MG63 (cell line): ENCODE results near the gene HNRNPAB. TPM values are rescaled to one million over a fixed set of nuclear protein-coding genes. Genes with fewer than 3 reads are reported as not detected.

ENCODE experiments used
- DNase-seq: peaks from one replicate; pipeline ENCODE4 v3.0.0-alpha.2; 2020
- H3K27me3 ChIP-seq: fragments of 250-450 bp; sonication (Bioruptor Pico); 2 replicates; pipeline ENCODE4 v1.5.1; 2020; ENCODE audit warnings: mild to moderate bottlenecking, moderate library complexity
- H3K36me3 ChIP-seq: fragments of 250-450 bp; sonication (Bioruptor Pico); 2 replicates; pipeline ENCODE4 v1.5.1; 2020; ENCODE audit warnings: mild to moderate bottlenecking, moderate library complexity
- H3K4me3 ChIP-seq: fragments of 250-450 bp; sonication (Bioruptor Pico); 2 replicates; pipeline ENCODE4 v1.5.1; 2020; ENCODE audit warnings: mild to moderate bottlenecking, moderate library complexity
- H3K9me3 ChIP-seq: fragments of 250-450 bp; sonication (Bioruptor Pico); 2 replicates; pipeline ENCODE4 v1.5.1; 2020; ENCODE audit warnings: mild to moderate bottlenecking, moderate library complexity
- total RNA-seq: library from RNA; depleted of rRNA; stranded (reverse); fragments of >200 nt; shearing (Covaris generic); gene quantifications from 2 replicates; pipeline ENCODE4 v1.2.3, GENCODE V29; 2014; ENCODE audit warnings: low replicate concordance; rRNA removed

Gene HNRNPAB
- total RNA-seq, result 250 and 316 TPM in 2 replicates

GRCh38 chr5:178204182-178204934 lies at the start of gene HNRNPAB:
HNRNPAB (plus strand) TSS chr5:178204533; CDS start chr5:178204838, 305 bp downstream.
- Histone ChIP-seq H3K4me3 (peak within 1 kb of the TSS; percentile 90), H3K27me3 (no peaks in the 10 kb centered on the region), H3K36me3 (peaks cover 41% of the 10 kb centered on the region), H3K9me3 (no peaks in the 10 kb centered on the region)
- peak; percentile 97 for DNase-seq

DNA sequence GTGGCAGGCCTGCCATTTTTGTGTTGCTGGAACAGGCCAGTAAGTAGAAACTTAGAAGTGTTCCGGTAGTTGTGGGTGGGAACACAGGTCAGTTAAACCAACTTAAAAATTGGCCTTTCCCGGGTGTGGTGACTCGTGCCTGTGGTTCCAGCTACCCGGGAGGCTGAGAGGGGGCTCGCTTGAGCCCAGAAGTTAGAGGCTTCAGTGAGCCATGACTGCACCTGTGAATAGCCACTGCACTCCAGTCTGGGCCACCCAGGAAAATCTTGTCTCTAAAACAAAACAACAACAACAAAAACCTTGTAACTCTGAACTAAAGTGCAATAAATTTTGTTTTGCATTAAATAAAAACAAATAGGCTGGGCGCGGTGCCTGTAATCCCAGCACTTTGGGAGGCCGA lies 49.3 kb upstream of the HNRNPAB start:
- DNase-seq, result peak; percentile 60
- peaks cover 32% of the 10 kb centered on the region for H3K36me3 ChIP-seq
- H3K27me3 ChIP-seq, result no peaks in the 10 kb centered on the region
- H3K4me3 ChIP-seq, result no peak overlapping the region
- no peaks in the 10 kb centered on the region for H3K9me3 ChIP-seq

DNA sequence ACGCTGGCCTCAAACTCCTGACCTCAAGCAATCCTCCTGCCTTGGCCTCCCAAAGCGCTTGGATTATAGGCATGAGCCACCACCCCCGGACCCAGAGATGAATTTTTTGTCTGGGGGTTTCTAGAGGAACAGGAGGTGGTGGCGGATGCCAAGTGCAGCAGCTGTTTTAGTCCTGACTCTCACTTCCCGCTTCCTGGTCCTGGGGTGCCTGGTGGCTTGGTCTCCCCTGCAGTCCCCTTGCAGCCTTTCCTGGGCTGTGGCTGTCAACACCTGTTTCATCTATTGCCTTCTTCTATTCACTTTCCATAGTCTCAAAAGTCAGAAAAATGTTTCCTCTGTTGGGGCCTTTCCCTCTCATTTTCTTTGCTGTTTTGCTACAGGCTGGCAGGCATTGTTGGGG lies 44.2 kb upstream of the HNRNPAB start:
- Histone ChIP-seq H3K9me3 (no peaks in the 10 kb centered on the region), H3K4me3 (no peak overlapping the region), H3K36me3 (no peaks in the 10 kb centered on the region), H3K27me3 (peaks cover 8% of the 10 kb centered on the region)
- no peak for DNase-seq

DNA sequence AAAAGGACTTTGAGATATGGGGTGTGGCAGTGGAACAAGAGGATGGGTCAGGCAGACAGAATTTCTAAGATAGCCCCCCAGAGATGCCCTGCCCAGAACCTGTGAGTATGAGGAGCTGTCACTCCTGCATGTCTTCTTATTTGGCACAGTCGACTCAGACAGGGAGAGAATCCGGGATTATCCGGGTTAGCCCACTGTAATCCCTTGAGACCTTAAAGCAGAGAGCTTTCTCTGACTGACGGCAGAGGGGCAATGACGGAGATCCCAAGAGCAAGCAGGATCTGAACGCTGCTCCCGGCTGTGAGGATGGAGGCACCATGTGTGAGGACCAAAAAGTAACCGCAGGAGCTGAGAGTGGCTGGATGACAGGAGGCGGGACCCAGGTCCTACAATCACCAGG lies 41.9 kb upstream of the HNRNPAB start:
- H3K36me3 ChIP-seq, result no peaks in the 10 kb centered on the region
- H3K4me3 ChIP-seq, result no peak overlapping the region
- H3K27me3 ChIP-seq, result peaks cover 8% of the 10 kb centered on the region
- DNase-seq, result no peak
- H3K9me3 ChIP-seq, result no peaks in the 10 kb centered on the region

GRCh38 chr5:178163772-178164735 lies 40.3 kb upstream of the HNRNPAB start:
- peak; percentile 69 for DNase-seq
- H3K9me3 ChIP-seq, result no peaks in the 10 kb centered on the region
- H3K4me3 ChIP-seq, result peak overlapping the region; percentile 16; the same call in 1 of the 2 replicates
- H3K36me3 ChIP-seq, result no peaks in the 10 kb centered on the region
- peaks cover 8% of the 10 kb centered on the region for H3K27me3 ChIP-seq

GRCh38 chr5:178165581-178165980 lies 38.8 kb upstream of the HNRNPAB start:
- Histone ChIP-seq H3K9me3 (no peaks in the 10 kb centered on the region), H3K4me3 (no peak overlapping the region), H3K36me3 (no peaks in the 10 kb centered on the region), H3K27me3 (peaks cover 10% of the 10 kb centered on the region)
- DNase-seq, result no peak

DNA sequence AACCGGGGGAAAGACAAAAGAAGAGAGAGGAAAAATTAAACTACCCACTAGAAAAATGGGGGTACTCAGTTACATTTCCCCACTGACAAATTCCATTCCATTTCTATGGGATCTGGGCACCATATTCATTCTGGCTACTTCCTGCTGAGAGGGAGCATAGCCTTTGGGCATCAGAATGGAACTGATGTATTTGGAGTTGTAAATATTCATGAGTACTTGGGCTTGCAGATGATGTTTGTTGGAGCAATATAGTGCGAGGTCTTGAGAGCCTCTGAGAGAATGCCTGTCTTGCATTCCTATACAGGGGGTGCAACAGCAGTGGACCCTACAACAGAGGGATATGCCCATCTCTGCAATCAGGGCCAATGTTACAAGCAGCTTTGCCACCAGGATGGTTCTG lies 33.9 kb upstream of the HNRNPAB start:
- Histone ChIP-seq H3K27me3 (peaks cover 2% of the 10 kb centered on the region; the same call in 1 of the 2 replicates), H3K36me3 (no peaks in the 10 kb centered on the region), H3K9me3 (no peaks in the 10 kb centered on the region), H3K4me3 (no peak overlapping the region)
- no peak for DNase-seq

GRCh38 chr5:178174456-178174855 lies 29.9 kb upstream of the HNRNPAB start:
- DNase-seq, result no peak
- no peaks in the 10 kb centered on the region for H3K27me3 ChIP-seq
- peaks cover 2% of the 10 kb centered on the region for H3K9me3 ChIP-seq
- H3K4me3 ChIP-seq, result no peak overlapping the region
- no peaks in the 10 kb centered on the region for H3K36me3 ChIP-seq

GRCh38 chr5:178176791-178177190 lies 27.5 kb upstream of the HNRNPAB start:
- no peaks in the 10 kb centered on the region for H3K36me3 ChIP-seq

DNA sequence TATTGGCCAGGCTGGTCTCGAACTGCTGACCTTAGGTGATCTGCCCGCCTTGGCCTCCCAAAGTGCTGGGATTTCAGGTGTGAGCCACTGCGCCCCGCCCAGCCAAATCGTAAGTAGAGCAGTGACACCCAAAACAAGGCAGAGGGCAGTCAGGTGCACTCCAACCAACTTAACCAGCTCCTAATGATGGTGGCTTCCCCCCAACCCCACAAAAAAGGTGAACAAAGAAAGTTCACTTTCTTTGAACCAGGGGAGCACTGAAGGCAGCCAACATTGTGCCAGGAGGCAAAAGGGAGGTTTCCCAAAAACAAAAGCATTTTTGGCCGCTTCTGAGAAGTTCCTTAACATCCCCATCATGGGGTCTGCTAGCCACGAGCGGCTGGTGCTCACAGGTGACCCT lies 26.8 kb upstream of the HNRNPAB start:
- no peaks in the 10 kb centered on the region for H3K36me3 ChIP-seq

More at GRCh38 chr5:178176791-178177190, 27.5 kb upstream of the HNRNPAB start:
- no peak for DNase-seq
- Histone ChIP-seq H3K27me3 (peaks cover 4% of the 10 kb centered on the region; the same call in 1 of the 2 replicates), H3K9me3 (peaks cover 12% of the 10 kb centered on the region), H3K4me3 (no peak overlapping the region)

DNA sequence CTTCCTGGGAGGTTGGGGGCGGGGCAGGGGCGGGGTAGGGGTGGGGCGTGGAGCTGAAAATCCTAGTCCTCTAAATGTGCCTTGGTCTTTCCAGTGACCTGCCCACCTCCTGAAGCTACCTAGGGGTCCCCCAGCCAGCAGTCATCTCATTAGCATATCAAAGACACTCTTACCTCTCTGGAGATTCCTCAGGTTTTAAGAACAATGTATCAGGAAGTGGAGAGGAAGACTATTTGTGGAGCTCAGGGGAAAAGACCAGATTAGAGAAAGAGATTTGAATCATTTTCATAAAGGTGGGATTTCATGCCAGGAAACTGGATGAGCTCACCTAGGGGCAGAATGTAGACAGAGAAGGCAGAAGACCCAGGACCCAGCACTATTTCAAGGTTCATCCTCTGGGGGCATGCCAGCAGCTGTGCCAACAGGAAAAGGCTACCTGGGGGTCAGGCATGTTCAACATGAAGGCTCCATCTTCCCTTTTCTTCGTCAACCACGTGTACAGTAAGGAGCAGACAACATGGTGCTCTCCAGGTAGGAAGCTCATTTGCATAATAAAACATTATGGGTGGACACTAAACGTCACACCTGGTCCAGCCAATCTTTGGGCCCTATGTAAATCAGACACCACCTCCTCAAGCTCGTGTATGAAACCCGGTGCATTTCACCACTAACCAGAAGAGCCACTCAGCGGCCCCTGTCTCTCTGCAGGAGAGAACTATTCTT lies 24.0 kb upstream of the HNRNPAB start:
- Histone ChIP-seq H3K27me3 (peaks cover 4% of the 10 kb centered on the region; the same call in 1 of the 2 replicates), H3K4me3 (no peak overlapping the region), H3K9me3 (peaks cover 12% of the 10 kb centered on the region), H3K36me3 (no peaks in the 10 kb centered on the region)
- DNase-seq, result no peak

More for the DNA sequence above, 26.8 kb upstream of the HNRNPAB start:
- no peak for DNase-seq
- Histone ChIP-seq H3K27me3 (peaks cover 4% of the 10 kb centered on the region; the same call in 1 of the 2 replicates), H3K9me3 (peaks cover 12% of the 10 kb centered on the region), H3K4me3 (no peak overlapping the region)

GRCh38 chr5:178182158-178182876 lies 22.0 kb upstream of the HNRNPAB start:
- no peak for DNase-seq
- no peak overlapping the region for H3K4me3 ChIP-seq

DNA sequence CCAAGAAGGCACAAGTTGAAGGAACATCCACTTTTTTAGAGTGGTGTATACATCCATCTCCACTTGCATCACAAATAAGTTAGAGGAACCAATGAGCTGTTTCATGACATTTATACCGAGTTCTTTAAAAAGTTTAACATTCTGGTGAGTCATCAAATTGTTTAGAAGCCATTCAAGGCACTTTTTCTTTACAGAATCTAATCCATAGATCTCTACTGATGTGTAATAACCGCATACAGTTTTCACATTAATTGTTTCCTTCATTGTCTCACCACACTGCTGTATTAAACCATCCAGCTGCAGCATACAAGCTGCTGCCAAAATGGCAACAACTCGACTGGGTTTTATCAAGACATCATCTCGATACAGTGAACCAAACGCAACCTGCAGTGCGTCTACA lies 17.9 kb upstream of the HNRNPAB start:
- no peaks in the 10 kb centered on the region for H3K36me3 ChIP-seq
- no peak overlapping the region for H3K4me3 ChIP-seq
- no peak for DNase-seq
- H3K9me3 ChIP-seq, result peaks cover 5% of the 10 kb centered on the region; the same call in 1 of the 2 replicates
- no peaks in the 10 kb centered on the region; the same call in 1 of the 2 replicates for H3K27me3 ChIP-seq

More at GRCh38 chr5:178182158-178182876, 22.0 kb upstream of the HNRNPAB start:
- Histone ChIP-seq H3K9me3 (peaks cover 12% of the 10 kb centered on the region), H3K36me3 (no peaks in the 10 kb centered on the region), H3K27me3 (peaks cover 4% of the 10 kb centered on the region; the same call in 1 of the 2 replicates)

DNA sequence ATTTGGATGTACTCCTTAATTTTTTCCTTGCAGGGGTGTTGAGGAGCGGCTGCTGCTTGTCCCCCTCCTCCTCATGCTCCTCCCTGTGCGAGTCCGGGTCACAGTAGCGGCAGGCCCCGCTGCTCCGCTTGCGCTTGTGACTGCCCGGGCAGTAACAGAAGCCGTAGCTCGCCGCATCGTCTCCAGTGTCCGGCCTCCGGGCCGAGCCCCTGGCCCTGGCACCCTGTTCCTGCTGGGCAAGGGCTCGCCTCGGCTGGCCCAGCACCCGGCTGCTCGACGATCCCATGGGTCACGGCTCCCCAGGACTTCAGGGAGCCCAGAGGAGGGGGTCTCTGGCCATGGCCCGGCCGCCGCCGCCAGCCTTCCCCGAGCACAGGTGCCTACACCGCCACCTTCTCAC lies 17.3 kb upstream of the HNRNPAB start, which contains the start of gene GMCL2:
Gene GMCL2, minus strand, starts transcription at position 358 of the 400 bp plus-strand sequence. Its CDS starts 72 bp downstream, at position 286.
- Histone ChIP-seq H3K27me3 (no peaks in the 10 kb centered on the region; the same call in 1 of the 2 replicates), H3K36me3 (no peaks in the 10 kb centered on the region), H3K4me3 (no peak within 1 kb of the TSS), H3K9me3 (peaks cover 6% of the 10 kb centered on the region)
- no peak for DNase-seq

DNA sequence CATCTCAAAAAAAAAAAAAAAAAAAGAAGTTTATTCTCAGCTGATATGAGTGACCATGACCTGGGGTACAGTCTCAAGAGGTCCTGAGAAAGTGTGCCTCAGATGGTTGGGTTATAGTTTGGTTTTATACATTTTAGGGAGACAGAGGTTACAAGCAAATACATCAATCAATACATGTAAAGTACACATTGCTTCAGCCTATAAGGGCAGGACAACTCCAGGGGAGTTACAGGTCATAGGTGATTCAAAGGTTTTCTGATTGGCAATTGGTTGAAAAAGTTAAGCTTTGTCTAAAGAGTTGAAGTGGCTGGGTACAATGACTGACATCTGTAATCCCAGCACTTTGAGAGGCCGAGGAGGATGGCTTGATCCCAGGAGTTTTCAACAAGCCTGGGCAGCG lies 14.9 kb upstream of the HNRNPAB start:
- Histone ChIP-seq H3K4me3 (no peak overlapping the region), H3K27me3 (peaks cover 5% of the 10 kb centered on the region), H3K9me3 (peaks cover 18% of the 10 kb centered on the region), H3K36me3 (no peaks in the 10 kb centered on the region)
- no peak for DNase-seq

DNA sequence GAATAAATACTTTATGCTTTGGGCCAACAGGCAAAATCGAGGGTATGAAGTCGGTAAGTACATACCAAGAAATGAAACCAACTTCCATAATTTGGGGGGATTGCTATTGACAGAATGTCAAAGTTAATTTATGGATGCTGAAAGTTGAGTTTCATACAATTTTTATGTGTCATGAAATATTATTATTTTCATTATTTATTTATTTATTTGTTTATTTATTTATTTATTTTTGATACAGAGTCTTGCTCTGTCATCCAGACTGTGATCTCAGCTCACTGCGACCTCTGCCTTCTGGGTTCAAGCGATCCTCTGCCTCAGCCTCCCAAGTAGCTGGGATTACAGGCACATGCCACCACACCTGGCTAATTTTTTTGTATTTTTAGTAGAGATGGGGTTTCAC lies 12.7 kb upstream of the HNRNPAB start:
- no peak for DNase-seq
- peaks cover 18% of the 10 kb centered on the region for H3K9me3 ChIP-seq
- H3K27me3 ChIP-seq, result peaks cover 10% of the 10 kb centered on the region
- no peaks in the 10 kb centered on the region for H3K36me3 ChIP-seq
- H3K4me3 ChIP-seq, result no peak overlapping the region
